Natural killer cell (primary cell): ENCODE results near the gene KCNH4. TPM values are rescaled to one million over a fixed set of nuclear protein-coding genes. Genes with fewer than 3 reads are reported as not detected.
A peak's percentile ranks its signal among the peaks of the same experiment; 100 is the strongest.

Source experiments
- ATAC-seq, 3 donors: fragments of 150-1000 bp in 2 of 3; fragments of 200-7000 bp in 1 of 3; cut with Tn5 transposase; 1 replicate in 1 of 3; 2 replicates in 2 of 3; pipeline ENCODE4 v1.10.0; 2021; ENCODE audit warnings: mild to moderate bottlenecking in 2 of 3, moderate library complexity in 2 of 3
- DNase-seq, 2 donors: peaks; one replicate each; pipeline versions ENCODE4 v3.0.0 to v3.0.0-alpha.2; 2013 to 2021; ENCODE audit warnings: mixed read lengths in 1 of 2
- H3K27ac ChIP-seq: one replicate; pipeline ENCODE4 v1.5.1; 2013; ENCODE audit warnings: mild to moderate bottlenecking, low read length
- H3K27me3 ChIP-seq: one replicate; pipeline ENCODE4 v1.6.1; 2013; ENCODE audit warnings: low read length; ENCODE audit not compliant: control insufficient read depth, insufficient read depth
- H3K36me3 ChIP-seq: one replicate; pipeline ENCODE4 v1.6.1; 2013; ENCODE audit warnings: low read length; ENCODE audit not compliant: control insufficient read depth, insufficient read depth
- H3K4me1 ChIP-seq: one replicate; pipeline ENCODE4 v1.6.1; 2013; ENCODE audit warnings: low read length; ENCODE audit not compliant: control insufficient read depth, insufficient read depth
- H3K4me3 ChIP-seq: one replicate; pipeline ENCODE4 v1.5.1; 2013; ENCODE audit warnings: low read length
- H3K9me3 ChIP-seq: one replicate; pipeline ENCODE4 v1.6.1; 2013; ENCODE audit warnings: low read length; ENCODE audit not compliant: control insufficient read depth, insufficient read depth
- H3K27ac Mint-ChIP-seq, 2 donors: one replicate each; pipeline ENCODE4 v1.8.0; 2022; ENCODE audit warnings: mild to moderate bottlenecking in 2 of 2, mixed read lengths in 2 of 2, moderate library complexity in 1 of 2
- H3K27me3 Mint-ChIP-seq, 2 donors: one replicate each; pipeline ENCODE4 v1.8.0; 2022; ENCODE audit warnings: low read depth in 2 of 2, mixed read lengths in 2 of 2
- H3K36me3 Mint-ChIP-seq: one replicate; pipeline ENCODE4 v1.8.0; 2022; ENCODE audit warnings: mixed read lengths
- H3K4me1 Mint-ChIP-seq, 2 donors: one replicate each; pipeline ENCODE4 v1.8.0; 2022; ENCODE audit warnings: mixed read lengths in 2 of 2
- H3K4me3 Mint-ChIP-seq: one replicate; pipeline ENCODE4 v1.8.0; 2022; ENCODE audit warnings: mild to moderate bottlenecking, moderate library complexity, mixed read lengths
- H3K9me3 Mint-ChIP-seq, 2 donors: one replicate each; pipeline ENCODE4 v1.8.0; 2022; ENCODE audit warnings: mixed read lengths in 2 of 2
- CTCF ChIP-seq: fragments of 200-600 bp; IDR thresholded peaks from one replicate; pipeline ENCODE4 v1.8.0; 2022; ENCODE audit warnings: antibody characterized with exemption
- WGBS: methylation state at CpG from one replicate; pipeline ENCODE4 v1.1.7; 2013; ENCODE audit warnings: missing lambda C conversion rate; ENCODE audit not compliant: insufficient coverage; 5-methylcytosine and 5-hydroxymethylcytosine counted together
- intact Hi-C: fragments of 100-400 bp; cut with micrococcal nuclease; formaldehyde crosslinking; loops from one replicate; pipeline ENCODE4 v1.14.2; 2022
- total RNA-seq, 4 donors: library from RNA; stranded (reverse); fragments of 120-200 nt in 1 of 4; gene quantifications; one replicate each; pipeline versions ENCODE4 v1.2.3 to v1.2.4, GENCODE V29; 2013 to 2022

KCNH4 gene
- total RNA-seq, 3 donors from 2014 or later (not counting 1 experiment from before 2014, with no cell fraction given): 0.12 to 0.27 (median 0.20) TPM

- DNase-seq (peak in 1 of 2 donors; percentile 47), ATAC-seq (peak in 1 of 3 donors; percentile 44)
- H3K36me3 Mint-ChIP-seq: no peaks in the 10 kb centered on the region
Measured at GRCh38 chr17:42163113-42163512, 17.8 kb downstream of the KCNH4 start.

GRCh38 chr17:42160531-42160910 is 20.4 kb downstream of the KCNH4 start:
- H3K4me3 Mint-ChIP-seq: no peak overlapping the region
- no peak overlapping the region for H3K27ac Mint-ChIP-seq
- ATAC-seq (no peak), DNase-seq (no peak)
- Histone ChIP-seq H3K27me3 (no peaks in the 10 kb centered on the region), H3K27ac (no peak overlapping the region), H3K4me1 (peaks cover 10% of the 10 kb centered on the region), H3K9me3 (no peaks in the 10 kb centered on the region), H3K4me3 (no peak overlapping the region), H3K36me3 (no peaks in the 10 kb centered on the region)
- WGBS: 98% methylated on average over 7 of the region's 7 CpGs
- H3K9me3 Mint-ChIP-seq: no peaks in the 10 kb centered on the region
- H3K4me1 Mint-ChIP-seq: peaks cover 0 to 11% of the 10 kb centered on the region in 2 donors
- intact Hi-C loops: no loop called here
- no peaks in the 10 kb centered on the region for H3K36me3 Mint-ChIP-seq
- no peak for TF ChIP-seq CTCF
- H3K27me3 Mint-ChIP-seq: peaks cover 0 to 3% of the 10 kb centered on the region in 2 donors

More at GRCh38 chr17:42163113-42163512, 17.8 kb downstream of the KCNH4 start:
- peaks cover 8% of the 10 kb centered on the region for H3K4me1 ChIP-seq
- no peak overlapping the region for H3K4me3 Mint-ChIP-seq
- H3K9me3 ChIP-seq: no peaks in the 10 kb centered on the region
- WGBS: 63% methylated on average over 8 of the region's 8 CpGs
- no peak overlapping the region for H3K27ac ChIP-seq
- peaks cover 0 to 3% of the 10 kb centered on the region in 2 donors for H3K27me3 Mint-ChIP-seq
- intact Hi-C loops: no loop called here
- TF ChIP-seq CTCF: peak; percentile 8
- H3K4me1 Mint-ChIP-seq: peaks cover 0 to 4% of the 10 kb centered on the region in 2 donors
- H3K27me3 ChIP-seq: no peaks in the 10 kb centered on the region
- H3K9me3 Mint-ChIP-seq: no peaks in the 10 kb centered on the region
- H3K27ac Mint-ChIP-seq: no peak overlapping the region
- no peak overlapping the region for H3K4me3 ChIP-seq
- no peaks in the 10 kb centered on the region for H3K36me3 ChIP-seq

- ATAC-seq (no peak), DNase-seq (no peak)
- Mint-ChIP-seq H3K27me3 (peaks cover 0 to 1% of the 10 kb centered on the region in 2 donors), H3K27ac (no peak overlapping the region), H3K4me1 (peaks cover 0 to 15% of the 10 kb centered on the region in 2 donors), H3K9me3 (no peaks in the 10 kb centered on the region), H3K4me3 (no peak overlapping the region), H3K36me3 (no peaks in the 10 kb centered on the region)
- Histone ChIP-seq H3K27me3 (no peaks in the 10 kb centered on the region), H3K27ac (no peak overlapping the region), H3K4me3 (no peak overlapping the region), H3K9me3 (no peaks in the 10 kb centered on the region), H3K4me1 (peaks cover 15% of the 10 kb centered on the region), H3K36me3 (no peaks in the 10 kb centered on the region)
- TF ChIP-seq CTCF: no peak
- WGBS: 88% methylated on average over 13 of the region's 14 CpGs
- intact Hi-C loops: no loop called here
Measured at GRCh38 chr17:42159796-42160530, 21.0 kb downstream of the KCNH4 start.
